HG02870 (cell line): ENCODE results near the gene LMX1B.

ENCODE experiments used
- ATAC-seq: cut with Tn5 transposase; IDR thresholded peaks from one replicate; pipeline ENCODE4 v1.9.1; 2021; ENCODE audit warnings: mild to moderate bottlenecking, moderate library complexity; ENCODE audit not compliant: unreplicated experiment

The LMX1B gene

GRCh38 chr9:126693428-126693944 lies 79.8 kb downstream of the LMX1B start:
- ATAC-seq, result no peak

- ATAC-seq, result no peak
Observed at GRCh38 chr9:126694206-126695081, 80.7 kb downstream of the LMX1B start.

- ATAC-seq, result no peak
Observed at GRCh38 chr9:126695186-126695585, 81.5 kb downstream of the LMX1B start.

GRCh38 chr9:126695701-126696400 lies 82.1 kb downstream of the LMX1B start:
- ATAC-seq, result no peak

GRCh38 chr9:126696401-126697145 lies 82.8 kb downstream of the LMX1B start:
- ATAC-seq, result no peak

GRCh38 chr9:126697330-126697729 lies 83.6 kb downstream of the LMX1B start:
- no peak for ATAC-seq

GRCh38 chr9:126698251-126698650 lies 84.5 kb downstream of the LMX1B start:
- ATAC-seq, result no peak

- no peak for ATAC-seq
Observed at GRCh38 chr9:126698756-126699155, 85.0 kb downstream of the LMX1B start.

DNA sequence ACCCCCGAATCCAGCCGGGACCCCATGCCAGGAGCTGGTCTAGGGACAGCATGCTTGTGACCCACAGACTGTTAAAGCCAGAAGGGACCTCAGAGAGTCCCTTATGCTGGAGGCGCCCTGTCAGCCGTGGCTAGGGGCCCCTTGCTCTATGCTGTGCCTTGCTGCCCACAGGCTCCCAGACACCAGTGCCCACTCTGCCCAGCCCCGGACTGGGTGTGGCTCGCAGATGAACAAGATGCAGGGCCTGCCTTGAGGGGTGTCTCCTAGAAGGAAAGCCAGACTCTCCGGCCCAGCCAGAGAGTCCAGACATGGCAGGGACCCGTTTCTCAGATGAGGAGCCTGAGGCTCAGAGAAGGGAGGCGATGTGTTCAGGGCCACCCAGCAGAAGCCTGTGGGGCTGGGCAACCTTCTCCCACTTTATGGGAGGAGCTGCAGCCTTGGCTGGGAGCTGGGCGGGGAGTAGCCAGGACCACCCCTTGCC lies 85.7 kb downstream of the LMX1B start:
- no peak for ATAC-seq

DNA sequence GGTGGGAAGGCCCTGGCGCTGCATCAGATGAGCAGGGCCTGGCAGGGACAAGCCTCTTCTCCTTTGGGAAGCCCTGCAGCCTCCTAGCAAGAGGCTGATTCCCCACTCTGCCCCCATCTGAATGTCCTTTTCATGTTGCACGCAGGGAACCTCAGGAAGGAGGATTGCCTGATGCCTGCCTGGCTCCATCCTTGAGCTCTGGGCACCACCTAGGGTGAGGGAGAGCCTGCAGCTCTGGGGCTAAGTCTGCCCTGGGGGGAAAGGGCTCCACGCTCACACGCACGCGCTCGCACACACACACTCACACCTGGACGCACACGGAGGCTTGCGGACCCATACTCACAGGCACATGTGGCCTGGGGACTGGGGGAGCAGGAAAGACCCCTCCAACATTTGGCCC lies 86.6 kb downstream of the LMX1B start:
- ATAC-seq, result no peak

- no peak for ATAC-seq
Observed at GRCh38 chr9:126700903-126701812, 87.4 kb downstream of the LMX1B start.

DNA sequence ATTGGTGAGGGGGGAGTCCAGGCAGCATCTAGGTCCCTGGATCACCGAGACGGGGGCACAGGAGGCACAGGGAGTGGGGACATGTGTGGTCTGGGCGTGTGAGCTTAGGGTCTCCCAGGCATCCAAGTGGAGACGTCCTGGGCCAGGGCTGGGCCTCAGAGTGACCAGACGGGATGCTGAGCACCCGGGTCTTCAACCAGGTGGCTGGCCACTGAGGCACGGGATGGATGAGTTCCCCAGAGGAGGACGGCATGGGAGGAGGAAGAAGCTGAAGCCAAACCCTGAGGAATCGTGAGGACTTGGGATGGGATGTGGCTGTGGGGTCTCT lies 88.0 kb downstream of the LMX1B start:
- no peak for ATAC-seq

- no peak for ATAC-seq
Observed at GRCh38 chr9:126702151-126703001, 88.6 kb downstream of the LMX1B start.

DNA sequence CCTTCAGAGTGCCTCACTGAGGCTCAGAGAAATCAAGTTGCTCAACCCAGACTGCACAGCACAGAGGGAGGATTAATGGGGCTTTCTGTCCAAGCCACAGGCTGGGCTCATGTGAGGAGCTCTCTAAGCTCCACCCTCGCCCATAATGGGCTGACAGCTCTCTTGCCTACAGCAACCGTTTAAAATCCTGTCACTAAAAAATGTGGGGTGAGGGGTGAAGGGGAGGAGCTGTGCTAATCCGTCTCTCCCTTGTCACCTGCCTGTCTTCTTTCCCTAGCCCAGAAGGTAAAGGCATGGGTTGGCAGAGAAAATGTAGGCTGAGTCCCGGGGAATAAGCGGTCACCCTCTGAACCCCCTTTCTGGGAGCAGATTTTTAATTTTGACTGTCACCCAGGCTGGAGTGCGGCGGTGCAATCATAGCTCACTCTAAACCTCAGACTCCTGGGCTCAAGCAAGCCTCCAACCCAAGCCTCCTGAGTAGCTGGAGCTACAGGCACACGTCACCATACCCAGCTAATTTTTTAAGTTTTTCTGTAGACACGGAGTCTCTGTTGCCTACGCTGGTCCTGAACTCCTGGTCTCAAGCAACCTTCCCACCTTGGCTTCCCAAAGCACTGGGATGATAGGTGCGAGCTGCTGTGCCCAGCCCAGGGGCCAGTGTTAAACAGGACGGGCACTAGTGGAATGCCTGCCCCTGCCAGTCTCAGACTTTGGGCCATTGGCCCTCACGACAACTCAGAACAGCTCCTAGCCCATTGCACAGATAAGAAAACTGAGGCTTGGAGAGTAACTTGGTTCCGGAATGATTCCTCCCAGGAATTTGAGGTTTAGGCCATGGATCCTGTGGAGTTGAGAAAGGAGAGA lies 89.5 kb downstream of the LMX1B start:
- ATAC-seq, result no peak

DNA sequence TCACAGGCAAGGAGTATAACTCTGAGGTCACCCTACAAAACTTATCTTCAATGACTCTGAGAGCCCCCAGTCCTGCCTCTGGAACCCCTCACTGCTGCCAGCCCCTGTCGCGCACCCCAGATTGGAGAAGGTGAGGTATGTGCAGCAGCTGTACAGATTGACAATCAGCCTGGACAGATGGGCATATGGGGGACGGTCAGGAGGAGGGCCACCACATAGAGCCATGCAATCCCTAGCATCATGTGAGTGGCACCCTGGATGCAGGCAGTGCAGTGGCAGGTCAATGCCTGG lies 90.1 kb downstream of the LMX1B start:
- ATAC-seq, result no peak

DNA sequence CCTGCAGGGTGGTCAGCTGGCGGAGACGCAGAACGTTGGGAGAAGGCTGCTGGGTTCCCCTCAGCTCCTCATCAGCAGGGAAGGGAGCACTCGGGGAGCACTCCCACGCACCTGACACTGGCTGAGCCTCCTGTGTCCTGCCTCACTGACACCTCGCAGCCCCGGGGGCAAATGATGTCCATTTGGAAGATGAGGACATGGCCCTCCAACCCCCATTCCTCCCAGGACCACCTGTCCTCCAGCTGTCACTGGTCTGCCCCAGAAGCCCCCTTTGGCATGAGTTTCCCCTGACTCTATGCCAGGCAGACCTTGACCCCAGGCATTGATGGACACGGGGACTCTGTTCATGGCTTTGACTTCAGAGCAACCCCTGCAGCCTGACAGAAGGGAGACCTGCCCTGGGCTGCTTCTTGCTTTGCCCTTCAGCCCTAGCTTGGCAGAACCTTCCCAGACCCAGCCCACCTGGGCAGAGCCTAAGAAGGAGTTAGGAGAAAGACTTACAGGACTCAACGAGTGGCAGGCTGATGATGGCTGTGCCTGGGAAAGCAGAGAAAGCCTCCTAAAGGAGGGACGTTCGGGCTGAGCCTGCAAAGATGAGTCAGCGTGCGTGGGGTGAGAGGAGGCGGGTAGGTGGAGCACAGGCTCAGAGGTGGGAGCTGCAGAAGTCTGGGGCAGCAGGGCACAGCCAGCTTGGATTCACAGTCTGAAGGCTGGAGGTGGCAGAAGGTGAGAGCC lies 90.6 kb downstream of the LMX1B start:
- no peak for ATAC-seq

GRCh38 chr9:126704892-126705766 lies 91.4 kb downstream of the LMX1B start:
- ATAC-seq, result no peak
